ENCODE measurements around the gene GRIN2C. TPM values are rescaled to one million over a fixed set of nuclear protein-coding genes. Genes with fewer than 3 reads are reported as not detected.
"Not testable (repeated sequence)": the region's sequence is repeated elsewhere in the genome, so short reads cannot be mapped to it uniquely, and the experiment has no call there.

The GRIN2C gene
- polyA plus RNA-seq: 1 to 10 TPM in 1 of 3 donors, under 1 TPM in 2; 0.18 to 1.1 (median 0.56) TPM

DNA sequence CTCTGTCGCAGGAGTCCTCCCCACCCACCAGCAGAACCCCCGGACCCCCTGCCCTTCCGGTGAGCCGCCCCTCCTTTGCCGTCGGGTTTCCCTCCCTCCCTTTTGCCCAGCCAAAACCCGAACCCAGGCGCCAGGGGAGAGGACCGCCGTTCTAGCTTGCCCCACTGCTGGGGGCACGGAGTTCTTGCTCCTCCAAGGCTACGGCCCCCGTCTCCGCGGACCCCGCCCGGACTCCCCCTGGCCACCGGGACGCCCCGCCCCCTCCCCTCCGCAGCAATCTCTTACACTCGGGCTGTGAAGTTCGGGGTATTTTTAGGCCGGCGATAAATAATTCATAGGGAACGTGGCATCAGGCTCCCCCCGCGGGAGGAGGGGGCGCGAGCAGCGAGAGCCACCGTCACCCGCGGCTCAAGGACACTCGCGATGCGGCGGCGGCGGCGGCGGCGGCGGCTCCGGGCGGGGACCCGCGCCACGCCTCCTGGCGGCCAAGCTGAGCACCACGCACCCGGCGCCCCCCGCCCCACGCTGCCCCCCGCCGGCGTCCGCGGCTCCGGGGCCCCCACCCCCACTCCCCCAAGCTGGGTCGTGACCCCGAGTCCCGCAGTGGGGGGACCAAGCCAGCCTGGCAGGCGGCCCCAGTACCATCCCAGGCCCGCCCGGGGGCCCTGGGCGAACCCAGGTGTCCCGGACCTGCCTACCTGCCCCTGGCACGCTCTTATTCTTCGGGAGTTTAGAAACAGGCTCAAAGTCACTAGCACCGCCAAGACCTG is at the start of gene GRIN2C:
GRIN2C (minus strand) TSS at position 427 of the 770 bp plus-strand sequence. CDS start 4,793 bp downstream, outside the sequence.
- no peak within 1 kb of the TSS for H3K27ac ChIP-seq (ENCODE audit: low read depth, low read length)
- 2 to 3% (median 3%) methylated on average over 35 to 71 of the region's 72 CpGs for WGBS, 3 donors

DNA sequence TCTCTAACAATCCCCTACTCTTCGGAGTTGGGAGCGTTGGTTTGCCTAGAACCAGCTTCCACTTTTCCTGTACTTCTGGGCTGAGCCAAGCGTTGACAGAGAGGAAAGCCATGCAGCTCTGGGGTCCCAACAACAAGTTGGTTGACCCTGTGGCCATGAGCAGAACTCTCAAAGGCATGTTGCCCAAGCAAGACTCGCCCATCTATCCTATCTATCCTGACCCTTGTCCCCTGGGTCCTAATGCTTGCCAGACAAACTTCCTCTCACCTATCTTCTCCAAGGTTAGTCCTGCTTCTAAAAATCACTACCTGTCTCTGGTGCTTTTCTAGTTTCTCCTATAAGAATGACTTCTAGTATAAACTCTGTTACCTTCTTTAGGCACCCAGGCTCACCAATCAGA is 49.4 kb upstream of the GRIN2C start:
- H3K27ac ChIP-seq (ENCODE audit: low read depth, low read length): not testable (repeated sequence)
- WGBS, 3 donors: 67 to 77% (median 69%) methylated on average over 4 of the region's 4 CpGs

GRCh38 chr17:74907012-74907411 is 47.3 kb upstream of the GRIN2C start:
- no peak overlapping the region for H3K27ac ChIP-seq (ENCODE audit: low read depth, low read length)
- WGBS, 3 donors: 94 to 96% (median 94%) methylated on average over 28 to 34 of the region's 34 CpGs

DNA sequence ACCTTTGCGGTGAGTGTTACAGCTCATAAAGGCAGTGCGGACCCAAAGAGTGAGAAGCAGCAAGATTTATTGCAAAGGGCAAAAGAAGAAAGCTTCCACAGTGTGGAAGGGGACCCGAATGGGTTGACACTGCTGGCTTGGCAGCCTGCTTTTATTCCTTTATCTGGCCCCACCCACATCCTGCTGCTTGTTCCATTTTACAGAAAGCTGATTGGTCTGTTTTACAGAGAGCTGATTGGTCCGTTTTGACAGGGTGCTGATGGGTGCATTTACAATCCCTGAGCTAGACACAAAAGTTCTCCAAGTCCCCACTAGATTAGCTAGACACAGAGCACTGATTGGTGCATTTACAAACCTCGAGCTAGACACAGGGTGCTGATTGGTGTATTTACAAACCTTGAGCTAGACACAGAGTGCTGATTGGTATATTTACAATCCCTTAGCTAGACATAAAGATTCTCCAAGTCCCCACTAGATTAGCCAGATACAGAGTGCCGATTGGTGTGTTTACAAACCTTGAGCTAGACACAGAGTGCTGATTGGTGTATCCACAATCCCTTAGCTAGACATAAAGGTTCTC is 46.6 kb upstream of the GRIN2C start:
- H3K27ac ChIP-seq (ENCODE audit: low read depth, low read length): not testable (repeated sequence)
- WGBS, 3 donors: 68 to 70% (median 69%) methylated on average over 6 of the region's 6 CpGs

- no peak overlapping the region for H3K27ac ChIP-seq (ENCODE audit: low read depth, low read length)
- WGBS, 3 donors: 72 to 74% (median 73%) methylated on average over 7 of the region's 7 CpGs
These were observed 45.2 kb upstream of the GRIN2C start for GRCh38 chr17:74904687-74905409.

GRCh38 chr17:74903671-74904070 is 44.0 kb upstream of the GRIN2C start:
- no peak overlapping the region for H3K27ac ChIP-seq (ENCODE audit: low read depth, low read length)
- WGBS, 3 donors: 57 to 79% (median 76%) methylated on average over 6 of the region's 6 CpGs

- no peak overlapping the region for H3K27ac ChIP-seq (ENCODE audit: low read depth, low read length)
- WGBS, 3 donors: 82 to 88% (median 85%) methylated on average over 9 of the region's 9 CpGs
These were observed 43.3 kb upstream of the GRIN2C start for GRCh38 chr17:74903034-74903433.

DNA sequence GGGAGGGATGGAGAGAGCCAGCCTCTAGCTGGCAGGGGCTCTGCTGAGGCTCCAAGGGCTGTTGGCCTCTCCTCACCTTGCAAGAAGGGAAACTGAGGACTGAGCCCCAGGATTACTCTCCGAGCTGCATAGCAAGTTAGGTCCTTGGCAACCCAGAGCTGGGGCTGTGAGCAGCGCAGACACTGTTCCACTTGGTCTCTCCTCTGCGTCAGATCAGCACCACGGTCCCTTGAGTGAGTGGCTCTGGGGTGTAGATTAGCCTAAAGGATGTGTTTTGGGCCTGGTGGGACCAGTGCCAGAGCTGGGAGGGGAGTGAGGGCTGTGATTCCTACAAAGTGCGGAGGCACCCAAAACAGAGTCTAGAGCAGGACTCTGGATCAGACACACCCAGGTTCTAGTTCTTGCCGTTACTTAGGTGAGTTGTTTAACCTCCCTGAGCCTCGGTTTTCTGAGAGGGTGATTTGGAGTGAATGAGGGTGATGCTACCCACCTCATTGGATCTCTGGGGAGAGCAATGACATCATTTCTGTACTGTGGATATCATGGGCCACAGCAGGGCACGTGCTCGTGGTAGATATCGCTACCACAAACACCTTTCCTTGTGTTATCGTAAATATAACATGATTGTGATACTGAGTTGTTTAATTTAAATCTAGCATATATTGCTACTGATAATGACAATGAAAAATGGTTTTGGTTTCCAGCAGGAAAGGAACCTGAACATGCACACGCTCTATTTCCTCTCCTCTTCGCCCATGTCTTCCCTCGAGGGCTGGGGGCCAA is 41.9 kb upstream of the GRIN2C start:
- 51 to 78% (median 57%) methylated on average over 14 of the region's 14 CpGs for WGBS, 3 donors
- H3K27ac ChIP-seq (ENCODE audit: low read depth, low read length): no peak overlapping the region

GRCh38 chr17:74900208-74900607 is 40.5 kb upstream of the GRIN2C start:
- WGBS, 3 donors: 83 to 87% (median 84%) methylated on average over 8 of the region's 8 CpGs
- no peak overlapping the region for H3K27ac ChIP-seq (ENCODE audit: low read depth, low read length)

DNA sequence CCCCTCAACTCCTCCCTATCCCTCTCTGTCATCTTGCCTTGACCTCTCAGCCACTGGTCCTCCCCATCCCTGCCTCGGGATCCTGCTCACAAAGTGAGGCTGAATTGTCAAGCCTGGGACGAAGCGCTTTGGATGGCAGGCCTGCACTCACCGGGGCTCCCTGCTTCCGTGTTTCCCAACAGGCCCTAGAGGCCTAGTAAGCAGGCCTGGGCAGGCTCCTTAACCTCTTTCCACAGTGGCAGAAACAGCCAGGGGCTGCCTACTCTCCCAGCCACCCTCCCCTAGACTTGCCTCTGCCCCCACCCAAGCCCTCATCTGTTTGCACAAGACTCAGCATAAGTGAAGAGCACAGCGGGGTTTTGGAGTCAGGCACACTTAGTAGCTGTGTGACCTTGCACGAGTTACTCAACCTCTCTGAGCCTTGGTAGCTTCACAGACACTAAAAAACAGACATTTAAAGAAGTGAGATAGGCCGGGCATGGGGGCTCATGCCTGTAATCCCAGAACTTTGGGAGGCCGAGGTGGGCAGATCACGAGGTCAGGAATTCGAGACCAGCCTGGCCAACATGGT is 38.8 kb upstream of the GRIN2C start:
- WGBS, 3 donors: 82 to 86% (median 84%) methylated on average over 11 of the region's 11 CpGs
- H3K27ac ChIP-seq (ENCODE audit: low read depth, low read length): no peak overlapping the region

GRCh38 chr17:74893936-74894671 is 34.4 kb upstream of the GRIN2C start:
- H3K27ac ChIP-seq (ENCODE audit: low read depth, low read length): no peak overlapping the region
- WGBS, 3 donors: 28 to 34% (median 30%) methylated on average over 22 of the region's 22 CpGs

GRCh38 chr17:74892974-74893911 is 33.6 kb upstream of the GRIN2C start, which contains the start of gene FADS6:
Gene FADS6 (minus strand): TSS chr17:74893633. CDS start chr17:74893595, 38 bp downstream.
- H3K27ac ChIP-seq (ENCODE audit: low read depth, low read length): no peak within 1 kb of the TSS
- WGBS, 3 donors: 4% methylated on average over 75 to 86 of the region's 86 CpGs

GRCh38 chr17:74892013-74892841 is 32.5 kb upstream of the GRIN2C start:
- 47 to 67% (median 65%) methylated on average over 19 to 20 of the region's 20 CpGs for WGBS, 3 donors
- H3K27ac ChIP-seq (ENCODE audit: low read depth, low read length): no peak overlapping the region

DNA sequence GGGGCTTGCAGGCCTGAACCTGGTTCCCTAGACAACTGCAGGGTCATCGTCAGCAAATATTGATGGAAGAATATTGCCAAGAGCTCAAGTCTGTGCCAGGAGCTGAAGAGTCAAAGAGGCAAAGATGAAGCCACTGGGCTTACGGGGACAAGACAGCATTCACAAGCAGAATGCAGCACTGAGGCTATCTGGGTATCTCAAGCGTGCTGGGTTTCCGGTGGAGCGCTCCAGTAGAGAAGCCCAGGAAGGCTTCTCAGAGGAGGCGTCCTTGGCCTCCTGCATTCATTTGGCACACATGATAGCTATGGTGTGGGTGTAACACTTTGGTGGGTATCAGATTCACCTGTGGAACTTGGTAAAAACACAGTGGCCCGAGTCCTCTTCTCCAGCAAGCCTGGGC is 30.9 kb upstream of the GRIN2C start:
- 91 to 94% (median 92%) methylated on average over 7 of the region's 7 CpGs for WGBS, 3 donors
- no peak overlapping the region for H3K27ac ChIP-seq (ENCODE audit: low read depth, low read length)

- 51 to 67% (median 56%) methylated on average over 13 of the region's 13 CpGs for WGBS, 3 donors
- no peak overlapping the region for H3K27ac ChIP-seq (ENCODE audit: low read depth, low read length)
These were observed 28.8 kb upstream of the GRIN2C start for GRCh38 chr17:74888469-74888868.
